IMR-90 (cell line): ENCODE measurements around the gene ARHGEF9. TPM values are rescaled to one million over a fixed set of nuclear protein-coding genes. Genes with fewer than 3 reads are reported as not detected.

Experiments
- ATAC-seq: fragments of 200-7000 bp; cut with Tn5 transposase; 2 replicates; pipeline ENCODE4 v1.9.1; 2020; ENCODE audit warnings: low read depth, mild to moderate bottlenecking, moderate library complexity
- BruUV-seq: library from RNA; stranded (reverse); fragments of 400-500 nt; replicated peaks from 2 replicates; lab custom pipeline; 2021; lab: Mats Ljungman, UMichigan
- CTCF ChIA-PET: fragments of 300-600 bp; formaldehyde crosslinking; extraction: SDS; loops from one replicate; lab custom pipeline; 2021; ENCODE audit warnings: antibody characterized with exemption; lab: Yijun Ruan, JAX
- POLR2A ChIA-PET: fragments of 300-600 bp; sonication (Branson Sonifier 250); formaldehyde crosslinking; loops from one replicate; lab custom pipeline; 2022; ENCODE audit warnings: antibody characterized with exemption; ENCODE audit not compliant: unreplicated experiment; lab: Charles Lee
- DNase-seq: peaks from one replicate; pipeline ENCODE4 v3.0.0; 2013
- H2AFZ ChIP-seq: replicated peaks from 2 replicates; pipeline ENCODE3; 2013; ENCODE audit warnings: low read length, mild to moderate bottlenecking; ENCODE audit not compliant: poor library complexity
- H2AK5ac ChIP-seq: 2 replicates; pipeline ENCODE4 v1.6.1; 2013; ENCODE audit warnings: low read depth, low read length, inconsistent platforms
- H2AK9ac ChIP-seq: replicated peaks from 2 replicates; pipeline ENCODE3; 2013; ENCODE audit warnings: mild to moderate bottlenecking, low read depth, low read length, moderate library complexity; ENCODE audit not compliant: poor library complexity
- H2BK120ac ChIP-seq: 2 replicates; pipeline ENCODE4 v1.6.1; 2013; ENCODE audit warnings: low read depth, low read length, inconsistent platforms
- H2BK15ac ChIP-seq: 3 replicates; pipeline ENCODE4 v1.6.1; 2013; ENCODE audit warnings: low read depth, low read length, inconsistent platforms
- H2BK20ac ChIP-seq: 2 replicates; pipeline ENCODE4 v1.6.1; 2013; ENCODE audit warnings: low read depth, mild to moderate bottlenecking, inconsistent platforms, low read length, moderate library complexity
- H2BK5ac ChIP-seq: 2 replicates; pipeline ENCODE4 v1.6.1; 2013; ENCODE audit warnings: mild to moderate bottlenecking, low read depth, low read length, inconsistent platforms; ENCODE audit not compliant: poor library complexity, severe bottlenecking
- H3K14ac ChIP-seq: replicated peaks from 2 replicates; pipeline ENCODE4 v1.6.1; 2013; ENCODE audit warnings: low read depth, low read length, inconsistent platforms
- H3K18ac ChIP-seq: 2 replicates; pipeline ENCODE4 v1.6.1; 2013; ENCODE audit warnings: low read depth, low read length, control low read depth
- H3K23ac ChIP-seq: 2 replicates; pipeline ENCODE4 v1.6.1; 2013; ENCODE audit warnings: low read depth, low read length, inconsistent platforms
- H3K27ac ChIP-seq: 2 replicates; pipeline ENCODE4 v1.5.1; 2013; ENCODE audit warnings: mild to moderate bottlenecking, control low read depth, low read length; ENCODE audit not compliant: insufficient read depth
- H3K27me3 ChIP-seq: 2 replicates; pipeline ENCODE4 v1.6.1; 2013; ENCODE audit warnings: low read length; ENCODE audit not compliant: control insufficient read depth, insufficient read depth
- H3K36me3 ChIP-seq: 2 replicates; pipeline ENCODE4 v1.6.1; 2013; ENCODE audit warnings: low read length, mixed read lengths; ENCODE audit not compliant: control insufficient read depth, insufficient read depth
- H3K4ac ChIP-seq: 2 replicates; pipeline ENCODE4 v1.6.1; 2013; ENCODE audit warnings: low read depth, low read length, inconsistent platforms
- H3K4me1 ChIP-seq: 2 replicates; pipeline ENCODE4 v1.6.1; 2013; ENCODE audit warnings: low read length, mixed read lengths; ENCODE audit not compliant: control insufficient read depth, insufficient read depth
- H3K4me2 ChIP-seq: 2 replicates; pipeline ENCODE4 v1.6.1; 2013; ENCODE audit warnings: low read depth, mild to moderate bottlenecking, control low read depth, low read length, moderate library complexity
- H3K4me3 ChIP-seq: 2 replicates; pipeline ENCODE4 v1.5.1; 2013; ENCODE audit warnings: low read depth, mild to moderate bottlenecking, control low read depth, low read length, moderate library complexity; ENCODE audit not compliant: insufficient read depth
- H3K56ac ChIP-seq: 2 replicates; pipeline ENCODE4 v1.6.1; 2013; ENCODE audit warnings: low read length, inconsistent platforms; ENCODE audit not compliant: insufficient read depth; ENCODE audit errors: extremely low read depth
- H3K79me1 ChIP-seq, 2 experiments: 2 replicates each; pipeline ENCODE4 v1.6.1; 2013; ENCODE audit warnings: low read length in 2 of 2, inconsistent platforms in 1 of 2, low read depth in 1 of 2
- H3K9ac ChIP-seq: 2 replicates; pipeline ENCODE4 v1.6.1; 2013; ENCODE audit warnings: low read depth, low read length, control low read depth
- H3K9me1 ChIP-seq: 2 replicates; pipeline ENCODE4 v1.6.1; 2013; ENCODE audit warnings: low read length, inconsistent platforms; ENCODE audit not compliant: insufficient read depth
- H3K9me3 ChIP-seq: 2 replicates; pipeline ENCODE4 v1.6.1; 2013; ENCODE audit warnings: low read length; ENCODE audit not compliant: control insufficient read depth, insufficient read depth
- H4K20me1 ChIP-seq: 2 replicates; pipeline ENCODE4 v1.6.1; 2013; ENCODE audit warnings: low read length, inconsistent platforms; ENCODE audit not compliant: insufficient read depth
- H4K5ac ChIP-seq: 2 replicates; pipeline ENCODE4 v1.6.1; 2013; ENCODE audit warnings: mild to moderate bottlenecking, low read depth, low read length, control low read depth
- H4K8ac ChIP-seq, 2 experiments: 2 replicates each; pipeline ENCODE4 v1.6.1; 2013; ENCODE audit warnings: low read depth in 2 of 2, low read length in 2 of 2, control low read depth in 1 of 2, inconsistent platforms in 1 of 2
- H4K91ac ChIP-seq: 2 replicates; pipeline ENCODE4 v1.6.1; 2013; ENCODE audit warnings: low read depth, low read length, inconsistent platforms; ENCODE audit not compliant: insufficient read depth
- BHLHE40 ChIP-seq: fragments of 150-350 bp; IDR thresholded peaks from 2 replicates; pipeline ENCODE4 v1.6.1; 2016; ENCODE audit warnings: mild to moderate bottlenecking, low read depth, low read length
- CEBPB ChIP-seq: IDR thresholded peaks from 2 replicates; pipeline ENCODE4 v1.6.1; 2012; ENCODE audit warnings: low read depth, low read length, improper control_type of control experiment
- CHD1 ChIP-seq: IDR thresholded peaks from 2 replicates; pipeline ENCODE4 v1.6.1; 2012; ENCODE audit warnings: low read depth, low read length, improper control_type of control experiment
- FOS ChIP-seq: fragments of 150-350 bp; IDR thresholded peaks from 2 replicates; pipeline ENCODE4 v1.6.1; 2016; ENCODE audit warnings: low read depth, low read length
- MAZ ChIP-seq: IDR thresholded peaks from 2 replicates; pipeline ENCODE4 v1.6.1; 2012; ENCODE audit warnings: low read depth, mild to moderate bottlenecking, low read length, improper control_type of control experiment, moderate library complexity, borderline replicate concordance
- MXI1 ChIP-seq: IDR thresholded peaks from 2 replicates; pipeline ENCODE4 v1.6.1; 2012; ENCODE audit warnings: low read depth, mild to moderate bottlenecking, low read length, moderate library complexity, borderline replicate concordance
- NFE2L2 ChIP-seq: fragments of 150-350 bp; IDR thresholded peaks from 2 replicates; pipeline ENCODE4 v1.6.1; 2016; ENCODE audit warnings: low read depth, mild to moderate bottlenecking, low read length
- POLR2A ChIP-seq: IDR thresholded peaks from 2 replicates; pipeline ENCODE4 v1.6.1; 2012; ENCODE audit warnings: mild to moderate bottlenecking, low read depth, low read length
- RAD21 ChIP-seq: IDR thresholded peaks from 2 replicates; pipeline ENCODE4 v1.6.1; 2012; ENCODE audit warnings: low read length, improper control_type of control experiment
- RCOR1 ChIP-seq: IDR thresholded peaks from 2 replicates; pipeline ENCODE4 v1.6.1; 2012; ENCODE audit warnings: mild to moderate bottlenecking, low read length, improper control_type of control experiment; ENCODE audit not compliant: insufficient replicate concordance
- RFX5 ChIP-seq: IDR thresholded peaks from 2 replicates; pipeline ENCODE4 v1.8.0; 2012; ENCODE audit warnings: low read depth, mild to moderate bottlenecking, low read length, moderate library complexity
- SMC3 ChIP-seq: fragments of 150-350 bp; IDR thresholded peaks from 2 replicates; pipeline ENCODE4 v1.6.1; 2016; ENCODE audit warnings: low read depth, mild to moderate bottlenecking, antibody characterized with exemption, low read length, moderate library complexity
- USF2 ChIP-seq: fragments of 150-350 bp; IDR thresholded peaks from 2 replicates; pipeline ENCODE4 v1.6.1; 2017; ENCODE audit warnings: mild to moderate bottlenecking, antibody characterized with exemption, low read length, low read depth
- WGBS, 2 experiments: methylation state at CpG; one replicate each; pipeline versions ENCODE4 v1.1.5 to v1.1.7; 2013; ENCODE audit warnings: missing lambda C conversion rate in 2 of 2; ENCODE audit not compliant: insufficient read length in 1 of 2; ENCODE audit errors: extremely low coverage in 2 of 2; 5-methylcytosine and 5-hydroxymethylcytosine counted together
- dilution Hi-C: fragments of 300-500 bp; cut with HindIII; formaldehyde crosslinking; loops from one replicate; pipeline ENCODE4 v1.14.3; 2018; ENCODE audit warnings: low sequenced_read_pairs; ENCODE audit not compliant: unreplicated experiment
- in situ Hi-C: fragments of 300-500 bp; cut with MboI; formaldehyde crosslinking; loops from 3 replicates; pipeline ENCODE4 v1.14.3; 2019; ENCODE audit warnings: low sequenced_read_pairs, inconsistent platforms, mixed read lengths
- intact Hi-C: fragments of 100-400 bp; cut with micrococcal nuclease; formaldehyde crosslinking; loops from 2 replicates; pipeline ENCODE4 v1.10.0; 2022
- polyA plus RNA-seq, 3 experiments: library from polyadenylated mRNA; depleted of rRNA; stranded (reverse); fragments of >200 nt; gene quantifications; 2 replicates each; pipeline ENCODE4 v1.2.3, GENCODE V29; 2012; ENCODE audit warnings: low replicate concordance in 1 of 3
- total RNA-seq: library from RNA; depleted of rRNA; stranded (reverse); fragments of >200 nt; gene quantifications from 2 replicates; pipeline ENCODE4 v1.2.3, GENCODE V29; 2012
- TF ChIP-seq, protein P1 (sequence below): fragments of 150-350 bp; IDR thresholded peaks from 2 replicates; pipeline ENCODE4 v1.6.1; 2016; ENCODE audit warnings: low read depth, mild to moderate bottlenecking, low read length, moderate library complexity, borderline replicate concordance
- TF ChIP-seq, protein P2 (sequence below): conservative IDR thresholded peaks from 2 replicates; pipeline ENCODE4 v1.5.1; 2012; ENCODE audit warnings: mild to moderate bottlenecking, low read depth, low read length, improper control_type of control experiment

ARHGEF9 gene
- total and polyA plus RNA-seq, 2 of the 4 experiments (the other 2 are of a cell fraction), result 7.1 to 11.8 TPM

- H3K27ac ChIP-seq, result no peak overlapping the region
- H3K14ac ChIP-seq, result no peak overlapping the region
- no peak overlapping the region for H3K18ac ChIP-seq
- H2BK5ac ChIP-seq, result no peak overlapping the region
- ATAC-seq, result no peak
- no peak overlapping the region for H3K4ac ChIP-seq
- no TSS peak for BruUV-seq
- H4K20me1 ChIP-seq, result no peaks in the 10 kb centered on the region
- CTCF ChIA-PET, result no interaction called here
- H3K9me3 ChIP-seq, result no peaks in the 10 kb centered on the region
- H3K4me2 ChIP-seq, result no peak overlapping the region
- no peak overlapping the region for H4K91ac ChIP-seq
- no peaks in the 10 kb centered on the region for H3K36me3 ChIP-seq
- H3K27me3 ChIP-seq, result no peaks in the 10 kb centered on the region
- H2AFZ ChIP-seq, result no peak overlapping the region
- H3K4me3 ChIP-seq, result no peak overlapping the region
- H3K56ac ChIP-seq, result no peak overlapping the region
- H2BK120ac ChIP-seq, result no peak overlapping the region
- no peak overlapping the region for H2AK5ac ChIP-seq
- H2BK20ac ChIP-seq, result no peak overlapping the region
- H3K23ac ChIP-seq, result no peak overlapping the region
- H3K4me1 ChIP-seq, result no peaks in the 10 kb centered on the region
- no peak overlapping the region for H3K9ac ChIP-seq
- dilution Hi-C loops, result no loop called here
- H3K79me1 ChIP-seq, result no peaks in the 10 kb centered on the region
- H4K5ac ChIP-seq, result no peak overlapping the region
- in situ Hi-C loops, result no loop called here
- H2AK9ac ChIP-seq, result no peak overlapping the region
- POLR2A ChIA-PET, result no interaction called here
- no peak overlapping the region for H4K8ac ChIP-seq
- no peaks in the 10 kb centered on the region for H3K9me1 ChIP-seq
- intact Hi-C loops, result no loop called here
- TF ChIP-seq POLR2A (no peak), CHD1 (no peak), RCOR1 (no peak), SMC3 (no peak), USF2 (no peak), NFE2L2 (no peak), MXI1 (no peak), CEBPB (no peak), RFX5 (no peak), BHLHE40 (no peak), FOS (no peak), RAD21 (no peak), MAZ (no peak)
- TF ChIP-seq, protein P1, sequence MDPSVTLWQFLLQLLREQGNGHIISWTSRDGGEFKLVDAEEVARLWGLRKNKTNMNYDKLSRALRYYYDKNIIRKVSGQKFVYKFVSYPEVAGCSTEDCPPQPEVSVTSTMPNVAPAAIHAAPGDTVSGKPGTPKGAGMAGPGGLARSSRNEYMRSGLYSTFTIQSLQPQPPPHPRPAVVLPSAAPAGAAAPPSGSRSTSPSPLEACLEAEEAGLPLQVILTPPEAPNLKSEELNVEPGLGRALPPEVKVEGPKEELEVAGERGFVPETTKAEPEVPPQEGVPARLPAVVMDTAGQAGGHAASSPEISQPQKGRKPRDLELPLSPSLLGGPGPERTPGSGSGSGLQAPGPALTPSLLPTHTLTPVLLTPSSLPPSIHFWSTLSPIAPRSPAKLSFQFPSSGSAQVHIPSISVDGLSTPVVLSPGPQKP, result no peak
- TF ChIP-seq, protein P2, sequence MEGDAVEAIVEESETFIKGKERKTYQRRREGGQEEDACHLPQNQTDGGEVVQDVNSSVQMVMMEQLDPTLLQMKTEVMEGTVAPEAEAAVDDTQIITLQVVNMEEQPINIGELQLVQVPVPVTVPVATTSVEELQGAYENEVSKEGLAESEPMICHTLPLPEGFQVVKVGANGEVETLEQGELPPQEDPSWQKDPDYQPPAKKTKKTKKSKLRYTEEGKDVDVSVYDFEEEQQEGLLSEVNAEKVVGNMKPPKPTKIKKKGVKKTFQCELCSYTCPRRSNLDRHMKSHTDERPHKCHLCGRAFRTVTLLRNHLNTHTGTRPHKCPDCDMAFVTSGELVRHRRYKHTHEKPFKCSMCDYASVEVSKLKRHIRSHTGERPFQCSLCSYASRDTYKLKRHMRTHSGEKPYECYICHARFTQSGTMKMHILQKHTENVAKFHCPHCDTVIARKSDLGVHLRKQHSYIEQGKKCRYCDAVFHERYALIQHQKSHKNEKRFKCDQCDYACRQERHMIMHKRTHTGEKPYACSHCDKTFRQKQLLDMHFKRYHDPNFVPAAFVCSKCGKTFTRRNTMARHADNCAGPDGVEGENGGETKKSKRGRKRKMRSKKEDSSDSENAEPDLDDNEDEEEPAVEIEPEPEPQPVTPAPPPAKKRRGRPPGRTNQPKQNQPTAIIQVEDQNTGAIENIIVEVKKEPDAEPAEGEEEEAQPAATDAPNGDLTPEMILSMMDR, result no peak
- no peak overlapping the region for H2BK15ac ChIP-seq
- 0% methylated on average over 1 of the region's 5 CpGs; no CpG with 5 or more reads in 1 of the 2 experiments for WGBS, 2 experiments
- DNase-seq, result no peak
Observed at GRCh38 chrX:63585936-63586335, 199.1 kb downstream of the ARHGEF9 start.
